Stimulated activated naive CD8-positive, alpha-beta T cell treated with anti-CD3 and anti-CD28 coated beads, Interleukin-15, amount 100 ng/mL, for 72 hours (primary cell): ENCODE results near the gene CREB3L4.
"Not testable (repeated sequence)": the region's sequence is repeated elsewhere in the genome, so short reads cannot be mapped to it uniquely, and the experiment has no call there.

Experiments used
- ATAC-seq: fragments of 150-1000 bp; cut with Tn5 transposase; 2 replicates; pipeline ENCODE4 v1.10.0; 2021; ENCODE audit warnings: mild to moderate bottlenecking, moderate library complexity
- DNase-seq, 2 donors: peaks; one replicate each; pipeline ENCODE4 v3.0.0; 2021 to 2022
- H3K27ac Mint-ChIP-seq, 2 donors: one replicate each; pipeline ENCODE4 v1.8.0; 2022; ENCODE audit warnings: mild to moderate bottlenecking in 2 of 2, mixed read lengths in 2 of 2, moderate library complexity in 2 of 2
- H3K27me3 Mint-ChIP-seq: one replicate; pipeline ENCODE4 v1.8.0; 2022; ENCODE audit warnings: mixed read lengths
- H3K4me1 Mint-ChIP-seq: one replicate; pipeline ENCODE4 v1.8.0; 2022; ENCODE audit warnings: mild to moderate bottlenecking, mixed read lengths
- H3K4me3 Mint-ChIP-seq, 2 donors: one replicate each; pipeline ENCODE4 v1.8.0; 2022; ENCODE audit warnings: mild to moderate bottlenecking in 2 of 2, mixed read lengths in 2 of 2, moderate library complexity in 1 of 2
- H3K9me3 Mint-ChIP-seq, 2 donors: one replicate each; pipeline ENCODE4 v1.8.0; 2022; ENCODE audit warnings: mixed read lengths in 2 of 2

Gene CREB3L4

DNA sequence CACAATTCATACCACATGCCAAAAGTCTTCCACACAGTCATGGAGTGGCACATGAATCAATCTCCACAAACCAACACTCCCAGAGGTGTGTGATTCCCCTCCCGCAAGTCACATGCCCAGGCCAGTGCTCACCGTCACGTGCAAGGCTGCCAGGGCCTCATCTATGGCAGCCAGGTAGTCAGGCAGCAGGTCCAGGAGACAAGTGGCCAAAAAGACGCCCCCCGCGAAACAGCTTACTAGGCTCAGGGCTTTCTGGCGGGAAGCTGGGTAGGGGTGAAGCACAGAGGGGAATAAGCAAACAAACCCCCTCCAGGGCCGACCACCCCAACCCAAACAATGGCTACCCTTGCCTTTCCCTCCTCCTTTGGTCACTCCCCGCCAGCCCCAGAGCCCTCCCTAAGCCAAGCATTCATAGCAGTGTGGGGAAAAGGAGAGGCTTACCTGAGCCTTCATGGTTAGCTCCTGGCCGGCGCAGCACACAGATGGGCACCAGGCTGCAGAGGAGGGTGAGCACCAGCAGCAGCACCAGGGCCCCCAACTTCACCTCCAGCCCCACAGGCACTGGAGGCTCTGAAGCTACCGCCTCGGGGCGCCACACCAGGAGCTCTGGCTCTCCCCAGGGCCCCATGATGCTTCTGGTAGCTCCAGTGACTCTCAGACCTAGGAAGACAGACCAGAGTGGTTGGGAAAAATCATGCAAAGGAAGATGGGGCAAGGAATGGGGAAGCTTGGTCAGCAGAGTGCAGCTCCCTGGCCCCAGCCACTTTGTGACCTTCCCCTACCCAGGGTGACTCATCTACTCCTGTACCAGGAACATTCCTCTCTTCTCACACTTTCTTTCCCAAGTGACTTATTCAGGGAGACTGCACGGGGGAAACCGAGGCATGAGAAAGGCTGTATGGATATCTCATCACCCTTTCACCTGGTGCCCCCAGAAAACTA lies 5.3 kb upstream of the CREB3L4 start:
- H3K27ac Mint-ChIP-seq, result peak overlapping the region; percentile 64 to 77
- DNase-seq (no peak), ATAC-seq (no peak)
- H3K9me3 Mint-ChIP-seq, result no peaks in the 10 kb centered on the region
- H3K4me3 Mint-ChIP-seq, result peak overlapping the region; percentile 81 to 88
- H3K4me1 Mint-ChIP-seq, result peaks cover 64% of the 10 kb centered on the region
- H3K27me3 Mint-ChIP-seq, result no peaks in the 10 kb centered on the region

DNA sequence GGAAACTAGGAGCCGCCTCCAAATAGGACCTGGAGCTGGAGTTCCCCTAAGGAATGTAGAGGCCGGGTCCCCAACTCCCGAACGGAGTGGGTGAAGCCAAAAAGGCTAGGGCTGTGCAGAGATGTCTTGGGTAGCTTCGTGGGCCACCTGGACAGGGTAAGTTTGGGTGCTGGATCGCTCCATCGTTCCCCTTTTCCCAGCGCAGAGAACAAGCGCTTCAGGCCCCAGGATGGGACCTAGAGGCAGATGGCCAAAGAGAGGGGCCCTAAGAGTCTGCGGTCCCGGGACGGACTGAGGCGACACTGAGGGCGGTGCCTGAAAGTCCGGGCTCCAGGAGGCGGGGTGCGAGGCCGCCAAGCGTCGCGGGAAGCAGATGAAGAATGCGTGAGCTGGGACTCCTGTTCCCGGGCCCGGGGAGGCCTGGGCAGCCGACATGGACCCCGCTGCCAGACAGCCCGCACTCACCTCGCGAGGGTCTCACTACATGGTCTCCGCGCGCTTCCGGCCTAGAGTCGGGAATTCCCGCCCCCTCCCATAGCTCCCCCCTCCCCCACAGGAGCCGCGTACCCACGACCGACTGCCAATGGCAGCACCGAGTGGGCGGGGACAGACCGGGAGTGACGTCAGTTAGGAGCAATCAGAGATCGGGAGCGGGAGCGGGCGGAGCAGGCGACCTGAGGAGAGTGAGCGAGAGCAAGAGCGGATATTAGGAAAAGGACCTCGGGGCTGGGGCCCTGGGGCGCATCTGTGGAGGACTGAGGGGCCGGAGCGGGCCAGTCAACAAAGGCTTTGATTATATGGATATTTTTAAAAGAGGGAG lies 4.5 kb upstream of the CREB3L4 start, which contains the start of gene SLC39A1:
Gene SLC39A1, minus strand, starts transcription at position 508 of the 820 bp plus-strand sequence. CDS start 822 bp downstream, outside the sequence.
- peak within 1 kb of the TSS; percentile 81 to 88 for H3K4me3 Mint-ChIP-seq
- H3K9me3 Mint-ChIP-seq, result no peaks in the 10 kb centered on the region
- peaks cover 71% of the 10 kb centered on the region for H3K4me1 Mint-ChIP-seq
- ATAC-seq, result peak; percentile 53
- H3K27ac Mint-ChIP-seq, result peak within 1 kb of the TSS; percentile 64 to 77
- peak; percentile 87 to 92 for DNase-seq
- no peaks in the 10 kb centered on the region for H3K27me3 Mint-ChIP-seq

DNA sequence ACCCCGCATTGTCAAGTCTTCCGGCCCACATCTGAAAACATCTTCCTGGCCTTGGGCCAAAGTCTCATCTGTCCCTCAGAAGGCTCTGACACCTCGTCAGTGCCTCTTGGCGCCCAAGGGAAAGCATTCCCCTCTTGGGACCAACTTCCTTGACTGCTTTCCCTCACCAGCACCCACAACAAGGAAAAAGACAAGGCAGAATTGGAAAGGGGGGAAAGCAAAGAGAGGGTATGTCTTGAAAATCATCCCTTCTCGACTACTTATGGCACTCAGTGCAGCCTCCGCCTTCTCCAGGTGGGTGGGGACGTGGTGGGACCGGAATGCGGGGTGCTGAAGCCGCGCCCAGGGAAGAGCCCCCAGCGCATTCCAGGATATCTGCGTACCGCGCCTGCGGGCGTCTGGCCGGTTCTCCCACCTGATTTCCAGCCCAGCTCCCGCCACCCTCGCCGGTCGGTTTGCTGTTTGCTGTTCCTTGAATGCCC lies 3.8 kb upstream of the CREB3L4 start:
- DNase-seq, result no peak
- peaks cover 71% of the 10 kb centered on the region for H3K4me1 Mint-ChIP-seq

DNA sequence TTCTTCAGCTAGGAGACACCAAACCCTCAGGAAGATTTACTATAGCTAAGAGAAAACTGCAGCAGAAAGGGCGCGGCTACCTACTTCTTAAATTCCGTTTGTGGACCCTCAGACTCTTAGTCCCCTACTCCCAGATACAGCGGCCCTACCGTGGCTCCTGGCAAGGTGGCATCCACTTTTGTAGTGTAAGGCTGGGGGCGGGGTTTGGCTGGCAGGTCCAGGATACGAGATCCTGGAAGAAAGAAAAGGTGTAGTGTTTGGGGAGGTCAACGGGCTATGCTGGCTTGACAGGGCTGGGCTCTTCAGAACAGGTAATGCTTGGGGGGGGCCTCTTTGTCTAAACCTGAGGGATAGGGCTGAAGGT lies 280 bp downstream of the CREB3L4 start:
- H3K27me3 Mint-ChIP-seq, result no peaks in the 10 kb centered on the region
- H3K4me1 Mint-ChIP-seq, result peaks cover 58% of the 10 kb centered on the region
- ATAC-seq, result no peak
- H3K9me3 Mint-ChIP-seq, result no peaks in the 10 kb centered on the region
- peak overlapping the region; percentile 85 to 98 for H3K27ac Mint-ChIP-seq
- no peak for DNase-seq
- peak overlapping the region; percentile 97 to 98 for H3K4me3 Mint-ChIP-seq

More for the DNA sequence above, 3.8 kb upstream of the CREB3L4 start:
- Mint-ChIP-seq H3K4me3 (peak overlapping the region; percentile 81 to 88), H3K27ac (peak overlapping the region; percentile 54 to 77), H3K9me3 (no peaks in the 10 kb centered on the region), H3K27me3 (no peaks in the 10 kb centered on the region)
- no peak for ATAC-seq

DNA sequence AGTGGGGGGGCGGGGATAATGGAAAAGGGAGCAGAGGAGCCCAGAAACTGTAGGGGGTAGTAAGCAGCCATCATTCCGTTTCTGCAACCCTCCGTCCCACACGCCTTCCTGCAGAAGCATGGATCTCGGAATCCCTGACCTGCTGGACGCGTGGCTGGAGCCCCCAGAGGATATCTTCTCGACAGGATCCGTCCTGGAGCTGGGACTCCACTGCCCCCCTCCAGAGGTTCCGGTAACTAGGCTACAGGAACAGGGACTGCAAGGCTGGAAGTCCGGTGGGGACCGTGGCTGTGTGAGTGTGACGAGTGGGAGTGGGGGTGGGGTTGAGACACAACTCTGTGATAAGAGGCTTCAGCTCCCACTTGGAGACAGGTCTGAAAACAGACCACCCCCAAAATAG lies 706 bp downstream of the CREB3L4 start:
- DNase-seq (no peak), ATAC-seq (no peak)
- Mint-ChIP-seq H3K27me3 (no peaks in the 10 kb centered on the region), H3K9me3 (no peaks in the 10 kb centered on the region), H3K27ac (peak overlapping the region; percentile 85 to 98), H3K4me1 (peaks cover 58% of the 10 kb centered on the region), H3K4me3 (peak overlapping the region; percentile 97 to 98)

DNA sequence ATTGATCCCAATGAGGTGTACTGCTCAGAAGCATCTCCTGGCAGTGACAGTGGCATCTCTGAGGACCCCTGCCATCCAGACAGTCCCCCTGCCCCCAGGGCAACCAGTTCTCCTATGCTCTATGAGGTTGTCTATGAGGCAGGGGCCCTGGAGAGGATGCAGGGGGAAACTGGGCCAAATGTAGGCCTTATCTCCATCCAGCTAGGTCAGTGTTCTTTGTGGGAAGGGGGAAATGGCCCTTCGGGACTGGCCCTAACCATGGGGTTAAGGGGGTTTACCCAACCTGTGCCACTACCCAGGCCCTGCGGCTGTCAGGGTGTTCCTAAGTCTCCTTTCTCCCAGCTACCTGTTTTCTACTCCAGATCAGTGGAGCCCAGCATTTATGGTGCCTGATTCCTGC lies 1.3 kb downstream of the CREB3L4 start:
- peaks cover 56% of the 10 kb centered on the region for H3K4me1 Mint-ChIP-seq
- DNase-seq (no peak), ATAC-seq (no peak)
- peak overlapping the region in 1 of 2 donors; percentile 22 for H3K27ac Mint-ChIP-seq
- peak overlapping the region; percentile 97 to 98 for H3K4me3 Mint-ChIP-seq
- H3K9me3 Mint-ChIP-seq, result no peaks in the 10 kb centered on the region
- no peaks in the 10 kb centered on the region for H3K27me3 Mint-ChIP-seq

DNA sequence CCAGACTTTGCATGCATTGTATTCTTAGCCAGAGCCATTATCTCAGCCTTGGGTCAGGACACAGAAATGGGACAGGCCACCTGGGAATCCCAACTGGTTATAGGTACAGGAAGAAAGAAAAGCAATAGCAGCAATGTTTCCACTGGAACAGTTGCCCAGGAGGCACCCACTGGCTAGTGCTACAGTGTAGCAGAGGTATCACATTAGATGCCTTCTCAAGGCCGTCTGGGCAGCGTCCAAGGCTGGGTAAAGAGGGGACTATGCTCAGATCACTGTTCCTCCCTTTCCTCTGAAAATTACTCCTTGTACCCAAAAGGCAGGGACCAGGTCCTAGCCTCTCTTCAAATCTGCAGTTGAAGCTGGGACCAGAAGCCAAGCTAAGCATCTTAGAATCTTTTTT lies 2.6 kb downstream of the CREB3L4 start:
- no peaks in the 10 kb centered on the region for H3K27me3 Mint-ChIP-seq
- H3K4me3 Mint-ChIP-seq, result no peak overlapping the region
- H3K27ac Mint-ChIP-seq, result no peak overlapping the region
- ATAC-seq, result no peak
- H3K9me3 Mint-ChIP-seq, result no peaks in the 10 kb centered on the region
- no peak for DNase-seq
- peaks cover 57% of the 10 kb centered on the region for H3K4me1 Mint-ChIP-seq

DNA sequence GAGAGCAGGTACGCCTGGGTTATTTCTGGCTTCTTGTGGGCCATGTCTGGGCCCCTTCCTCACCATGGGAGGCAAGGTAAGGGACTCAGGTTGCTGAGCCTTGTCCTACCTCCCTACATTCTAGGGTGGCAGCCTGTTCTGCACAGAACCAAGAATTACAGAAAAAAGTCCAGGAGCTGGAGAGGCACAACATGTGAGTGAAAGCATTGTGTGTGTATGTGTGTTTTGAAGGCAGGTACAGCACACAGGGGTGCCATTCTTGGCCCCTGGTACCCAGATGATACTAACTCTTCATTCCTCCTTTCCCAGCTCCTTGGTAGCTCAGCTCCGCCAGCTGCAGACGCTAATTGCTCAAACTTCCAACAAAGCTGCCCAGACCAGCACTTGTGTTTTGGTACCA lies 5.4 kb downstream of the CREB3L4 start:
- no peak for DNase-seq
- Mint-ChIP-seq H3K27me3 (no peaks in the 10 kb centered on the region), H3K9me3 (no peaks in the 10 kb centered on the region), H3K27ac (no peak overlapping the region), H3K4me3 (no peak overlapping the region), H3K4me1 (peaks cover 58% of the 10 kb centered on the region)
- no peak for ATAC-seq

DNA sequence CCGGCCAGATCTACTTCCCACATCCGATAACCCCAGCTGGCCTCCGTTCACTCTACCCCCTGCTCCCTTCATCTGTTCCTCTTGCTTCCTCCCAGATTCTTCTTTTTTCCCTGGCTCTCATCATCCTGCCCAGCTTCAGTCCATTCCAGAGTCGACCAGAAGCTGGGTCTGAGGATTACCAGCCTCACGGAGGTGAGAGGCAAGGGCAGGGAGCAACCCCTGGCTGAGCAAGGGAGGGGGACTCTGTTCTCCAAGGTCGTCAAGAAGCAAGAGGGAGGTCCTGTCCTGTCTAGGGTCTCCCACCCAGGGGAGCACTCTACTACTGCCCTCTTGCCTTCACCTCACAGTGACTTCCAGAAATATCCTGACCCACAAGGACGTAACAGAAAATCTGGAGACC lies 5.8 kb downstream of the CREB3L4 start:
- peaks cover 58% of the 10 kb centered on the region for H3K4me1 Mint-ChIP-seq
- H3K9me3 Mint-ChIP-seq, result no peaks in the 10 kb centered on the region
- no peak for DNase-seq
- ATAC-seq, result no peak
- no peak overlapping the region for H3K4me3 Mint-ChIP-seq
- H3K27ac Mint-ChIP-seq, result no peak overlapping the region
- H3K27me3 Mint-ChIP-seq, result no peaks in the 10 kb centered on the region

DNA sequence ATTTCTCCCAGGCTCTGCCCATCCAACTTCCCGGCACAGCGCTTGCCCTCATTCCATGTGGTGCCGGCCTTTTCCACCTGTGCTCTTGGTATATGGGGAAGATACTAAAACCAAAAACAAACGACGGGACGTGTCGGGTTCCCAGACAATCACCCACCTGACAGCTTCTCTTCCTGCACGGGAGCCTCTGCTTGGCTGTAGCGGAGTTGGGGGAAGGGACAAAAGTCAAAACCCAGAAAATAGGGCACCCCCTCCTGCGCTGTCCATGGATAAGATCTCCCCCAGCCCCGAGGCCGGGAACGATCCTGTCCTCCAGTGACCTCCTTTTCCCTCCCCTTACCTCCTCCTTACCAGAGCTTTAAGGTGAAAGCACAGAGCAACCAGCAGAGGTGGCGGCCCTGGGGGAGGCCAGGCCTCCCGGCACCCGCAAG lies 9.1 kb downstream of the CREB3L4 start:
- Mint-ChIP-seq H3K4me1 (peaks cover 51% of the 10 kb centered on the region), H3K9me3 (no peaks in the 10 kb centered on the region), H3K4me3 (peak overlapping the region; percentile 97), H3K27me3 (no peaks in the 10 kb centered on the region), H3K27ac (peak overlapping the region; percentile 92 to 95)
- DNase-seq, result no peak
- ATAC-seq, result no peak

DNA sequence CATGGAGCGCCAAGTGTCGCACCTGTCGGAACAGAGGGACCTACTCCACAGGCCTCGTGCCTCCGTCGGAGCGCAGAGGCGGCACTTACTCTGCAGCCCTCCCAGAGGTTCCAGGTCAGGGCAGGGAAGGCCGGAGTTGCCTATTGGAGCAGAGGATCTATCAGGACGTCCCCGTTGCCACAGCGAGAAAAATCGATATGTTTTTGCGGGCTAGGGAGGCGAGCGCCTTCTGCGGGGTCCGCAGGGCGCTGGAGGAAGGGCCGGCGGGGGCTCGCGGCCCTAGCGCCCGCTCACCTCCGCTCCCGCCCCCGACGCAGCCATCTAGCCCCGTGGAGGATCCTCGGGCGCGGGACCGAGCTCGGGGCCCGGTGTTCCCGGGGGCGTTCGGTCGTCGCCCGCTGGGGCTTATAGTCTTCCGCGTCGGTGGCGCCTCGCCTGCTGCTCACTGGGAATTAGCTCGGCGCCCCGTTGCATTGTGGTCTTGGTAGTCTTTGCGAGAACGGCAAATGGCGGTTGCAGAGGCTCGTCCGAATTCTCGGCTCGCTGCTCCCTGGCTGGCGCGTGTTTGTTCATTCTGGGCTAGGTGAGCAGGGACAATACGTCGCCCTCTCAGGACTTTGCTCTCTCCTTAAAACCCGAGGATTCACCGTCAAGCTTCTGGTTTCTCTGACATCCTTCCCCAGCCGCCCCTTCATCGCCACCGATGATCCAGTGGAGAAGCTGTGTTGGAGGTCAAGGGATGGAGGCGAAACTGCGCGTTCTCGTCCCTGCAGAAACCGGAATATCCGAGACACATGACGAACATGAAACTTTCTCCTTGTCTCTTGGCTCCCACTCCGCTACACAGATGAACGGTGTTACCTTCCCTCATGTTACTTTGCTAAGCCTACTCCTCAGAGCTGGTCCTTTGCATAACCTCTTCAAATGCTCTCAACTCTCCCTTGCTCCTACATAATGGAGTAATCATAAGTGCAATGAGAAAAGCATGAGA lies 9.8 kb downstream of the CREB3L4 start, which contains the start of gene JTB:
Gene JTB, minus strand, starts transcription at position 425 of the 991 bp plus-strand sequence. Its CDS starts 422 bp downstream, at position 3.
- H3K9me3 Mint-ChIP-seq, result no peaks in the 10 kb centered on the region

DNA sequence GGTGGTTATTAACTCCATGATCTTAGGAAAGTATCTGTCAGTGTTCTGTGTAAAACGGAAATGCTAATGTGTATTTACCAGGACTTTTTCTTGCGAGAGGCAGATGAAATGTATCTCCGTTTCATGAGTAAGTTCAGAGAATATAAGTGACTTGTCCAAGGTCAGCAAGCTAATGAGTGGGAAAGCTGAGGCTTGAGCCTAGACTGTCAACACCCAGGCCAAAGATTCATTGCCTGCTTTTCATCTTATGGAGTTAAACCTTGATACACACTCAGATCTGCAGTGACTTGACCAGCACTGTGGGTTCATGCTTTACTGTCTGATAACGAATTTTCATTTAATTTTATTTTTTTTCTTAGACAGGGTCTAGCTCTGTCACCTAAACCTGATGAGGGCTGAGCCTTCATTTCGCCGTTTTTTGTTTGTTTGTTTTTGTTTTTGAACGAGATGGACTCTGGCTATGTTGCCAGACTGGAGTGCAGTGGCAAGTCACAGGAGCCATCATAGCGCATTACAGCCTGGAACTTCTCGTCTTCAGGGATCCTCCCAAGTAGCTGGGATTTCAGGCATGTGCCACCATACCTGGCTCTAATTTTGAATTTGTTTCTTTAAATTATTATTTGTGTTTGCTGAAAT lies 10.7 kb downstream of the CREB3L4 start:
- H3K4me3 Mint-ChIP-seq, result peak overlapping the region; percentile 97
- peaks cover 40% of the 10 kb centered on the region for H3K4me1 Mint-ChIP-seq
- no peaks in the 10 kb centered on the region for H3K27me3 Mint-ChIP-seq
- ATAC-seq (no peak), DNase-seq (no peak)
- H3K9me3 Mint-ChIP-seq, result no peaks in the 10 kb centered on the region
- H3K27ac Mint-ChIP-seq, result peak overlapping the region; percentile 27 to 49

More for the DNA sequence above, 9.8 kb downstream of the CREB3L4 start, which contains the start of gene JTB:
- no peaks in the 10 kb centered on the region for H3K27me3 Mint-ChIP-seq
- H3K4me3 Mint-ChIP-seq, result peak within 1 kb of the TSS; percentile 97
- peak within 1 kb of the TSS; percentile 92 to 95 for H3K27ac Mint-ChIP-seq
- ATAC-seq (peak; percentile 94), DNase-seq (peak; percentile 69 to 80)
- H3K4me1 Mint-ChIP-seq, result peaks cover 44% of the 10 kb centered on the region

DNA sequence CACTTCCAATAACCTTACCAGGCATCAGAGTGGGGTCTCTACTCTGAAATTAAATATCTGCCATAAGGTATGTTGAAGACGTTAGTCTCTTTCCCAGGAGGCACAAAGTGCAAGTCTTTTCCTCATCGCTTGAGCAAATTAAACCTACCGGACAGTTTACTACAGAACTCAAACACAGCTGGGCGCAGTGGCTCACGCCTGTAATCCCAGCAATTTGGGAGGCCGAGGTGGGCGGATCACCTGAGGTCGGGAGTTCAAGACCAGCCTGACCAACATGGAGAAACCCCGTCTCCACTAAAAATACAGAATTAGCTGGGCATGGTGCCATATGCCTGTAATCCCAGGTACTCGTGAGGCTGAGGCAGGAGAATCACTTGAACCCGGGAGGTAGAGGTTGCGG lies 11.4 kb downstream of the CREB3L4 start:
- ATAC-seq, H3K27me3 Mint-ChIP-seq, H3K27ac Mint-ChIP-seq, DNase-seq, H3K9me3 Mint-ChIP-seq: not testable (repeated sequence)
- H3K4me3 Mint-ChIP-seq, result peak overlapping the region; percentile 97
- H3K4me1 Mint-ChIP-seq, result peaks cover 37% of the 10 kb centered on the region

DNA sequence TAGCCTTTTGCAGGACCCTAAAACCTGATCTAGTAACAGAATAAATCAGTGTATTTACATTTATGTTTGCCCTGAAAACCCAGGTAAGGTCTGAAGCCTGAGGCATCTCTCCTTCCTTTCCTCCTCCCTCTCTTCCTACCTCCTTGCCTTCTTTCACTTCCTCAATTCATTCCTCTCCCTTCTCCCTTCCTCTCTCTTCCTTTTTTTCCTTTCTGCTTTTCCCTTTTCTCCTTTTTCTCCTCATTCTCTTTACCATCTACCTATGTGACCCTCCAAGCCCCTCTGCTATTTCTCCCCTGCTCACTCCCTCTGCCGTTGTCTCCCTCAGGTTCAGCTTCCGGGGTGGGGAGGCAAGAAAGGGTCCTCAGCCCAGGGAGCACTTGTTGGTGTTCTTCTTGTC lies 14.0 kb downstream of the CREB3L4 start:
- H3K9me3 Mint-ChIP-seq, H3K4me3 Mint-ChIP-seq, DNase-seq, H3K27me3 Mint-ChIP-seq, ATAC-seq: not testable (repeated sequence)
- peaks cover 38% of the 10 kb centered on the region for H3K4me1 Mint-ChIP-seq
- H3K27ac Mint-ChIP-seq, result peak overlapping the region in 1 of 2 donors; percentile 42
